Measurements from ENCODE around the gene R3HDML. TPM values are rescaled to one million over a fixed set of nuclear protein-coding genes. Genes with fewer than 3 reads are reported as not detected.

Gene R3HDML
- total and polyA plus RNA-seq, 2 of the 13 experiments (the other 11 are each of a cell fraction or from before 2014, with no cell fraction given): not detected

GRCh38 chr20:44392776-44393607 lies 56.1 kb downstream of the R3HDML start (continued):
- TF ChIP-seq GABPA (IDR thresholded peaks at IDR 0.05; ENCODE audit: low read depth, low read length): no peak
- TF ChIP-seq GABPA (CRISPR knock-in tag; IDR thresholded peaks at IDR 0.05; ENCODE audit: low read depth): 0 out of 2 replicates have a peak, but pooled peaks have one; percentile 7
- TF ChIP-seq NR1H2 (CRISPR knock-in tag; IDR thresholded peaks at IDR 0.05; ENCODE audit: borderline replicate concordance, low read depth): no peak; the same call in 1 of the 2 replicates
- TF ChIP-seq, protein P1, sequence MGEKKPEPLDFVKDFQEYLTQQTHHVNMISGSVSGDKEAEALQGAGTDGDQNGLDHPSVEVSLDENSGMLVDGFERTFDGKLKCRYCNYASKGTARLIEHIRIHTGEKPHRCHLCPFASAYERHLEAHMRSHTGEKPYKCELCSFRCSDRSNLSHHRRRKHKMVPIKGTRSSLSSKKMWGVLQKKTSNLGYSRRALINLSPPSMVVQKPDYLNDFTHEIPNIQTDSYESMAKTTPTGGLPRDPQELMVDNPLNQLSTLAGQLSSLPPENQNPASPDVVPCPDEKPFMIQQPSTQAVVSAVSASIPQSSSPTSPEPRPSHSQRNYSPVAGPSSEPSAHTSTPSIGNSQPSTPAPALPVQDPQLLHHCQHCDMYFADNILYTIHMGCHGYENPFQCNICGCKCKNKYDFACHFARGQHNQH (CRISPR knock-in tag; IDR thresholded peaks at IDR 0.05): peak; percentile 73
- no peak for TF ChIP-seq MAF1 (CRISPR knock-in tag; IDR thresholded peaks at IDR 0.05; ENCODE audit: borderline replicate concordance)
- no peak for TF ChIP-seq EED (CRISPR knock-in tag; IDR thresholded peaks at IDR 0.05)
- TF ChIP-seq ATF3 (CRISPR knock-in tag; IDR thresholded peaks at IDR 0.05): 0 out of 2 replicates have a peak, but pooled peaks have one; percentile 9
- TF ChIP-seq AKNA (CRISPR knock-in tag; IDR thresholded peaks at IDR 0.05; ENCODE audit: borderline replicate concordance): no peak
- TF ChIP-seq ZSCAN30 (CRISPR knock-in tag; IDR thresholded peaks at IDR 0.05): no peak
- TF ChIP-seq PRDM15 (CRISPR knock-in tag; IDR thresholded peaks at IDR 0.05): peak; percentile 73
- TF ChIP-seq ZNF850 (CRISPR knock-in tag; conservative IDR thresholded peaks at IDR 0.05): no peak
- peak; percentile 75 for TF ChIP-seq ZNF143 (CRISPR knock-in tag; IDR thresholded peaks at IDR 0.05)
- TF ChIP-seq, protein P2, sequence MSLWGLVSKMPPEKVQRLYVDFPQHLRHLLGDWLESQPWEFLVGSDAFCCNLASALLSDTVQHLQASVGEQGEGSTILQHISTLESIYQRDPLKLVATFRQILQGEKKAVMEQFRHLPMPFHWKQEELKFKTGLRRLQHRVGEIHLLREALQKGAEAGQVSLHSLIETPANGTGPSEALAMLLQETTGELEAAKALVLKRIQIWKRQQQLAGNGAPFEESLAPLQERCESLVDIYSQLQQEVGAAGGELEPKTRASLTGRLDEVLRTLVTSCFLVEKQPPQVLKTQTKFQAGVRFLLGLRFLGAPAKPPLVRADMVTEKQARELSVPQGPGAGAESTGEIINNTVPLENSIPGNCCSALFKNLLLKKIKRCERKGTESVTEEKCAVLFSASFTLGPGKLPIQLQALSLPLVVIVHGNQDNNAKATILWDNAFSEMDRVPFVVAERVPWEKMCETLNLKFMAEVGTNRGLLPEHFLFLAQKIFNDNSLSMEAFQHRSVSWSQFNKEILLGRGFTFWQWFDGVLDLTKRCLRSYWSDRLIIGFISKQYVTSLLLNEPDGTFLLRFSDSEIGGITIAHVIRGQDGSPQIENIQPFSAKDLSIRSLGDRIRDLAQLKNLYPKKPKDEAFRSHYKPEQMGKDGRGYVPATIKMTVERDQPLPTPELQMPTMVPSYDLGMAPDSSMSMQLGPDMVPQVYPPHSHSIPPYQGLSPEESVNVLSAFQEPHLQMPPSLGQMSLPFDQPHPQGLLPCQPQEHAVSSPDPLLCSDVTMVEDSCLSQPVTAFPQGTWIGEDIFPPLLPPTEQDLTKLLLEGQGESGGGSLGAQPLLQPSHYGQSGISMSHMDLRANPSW (CRISPR knock-in tag; IDR thresholded peaks at IDR 0.05; ENCODE audit: borderline replicate concordance): no peak
- TF ChIP-seq SOX6 (IDR thresholded peaks at IDR 0.05): no peak
- TF ChIP-seq SOX6 (CRISPR knock-in tag; IDR thresholded peaks at IDR 0.05): no peak; the same call in 1 of the 2 replicates
- no peak for TF ChIP-seq MTA1 (CRISPR knock-in tag; IDR thresholded peaks at IDR 0.05; ENCODE audit: borderline replicate concordance)

All from HepG2 (cell line).